HepG2 (cell line): ENCODE results near the gene AAMP. TPM values are rescaled to one million over a fixed set of nuclear protein-coding genes. Genes with fewer than 3 reads are reported as not detected.

Experiments
- ATAC-seq: fragments of 200-7000 bp; cut with Tn5 transposase; 3 replicates; pipeline ENCODE4 v1.9.1; 2020; ENCODE audit warnings: mild to moderate bottlenecking, moderate library complexity
- BruUV-seq: library from RNA; stranded (reverse); fragments of 400-500 nt; replicated peaks from 2 replicates; lab custom pipeline; 2021; lab: Mats Ljungman, UMichigan
- CTCF ChIA-PET: fragments of 300-600 bp; formaldehyde crosslinking; extraction: SDS; loops from one replicate; lab custom pipeline; 2021; ENCODE audit warnings: low total read pairs, inconsistent platforms, low intra/inter-chr PET ratio; lab: Yijun Ruan, JAX
- POLR2A ChIA-PET: fragments of 350-600 bp; sonication (Branson Sonifier 250); formaldehyde crosslinking; loops from one replicate; lab custom pipeline; 2020; ENCODE audit warnings: antibody characterized with exemption, inconsistent platforms; lab: Yijun Ruan, JAX
- DNase-seq: peaks from one replicate; pipeline ENCODE4 v3.0.0-alpha.2; 2015; ENCODE audit warnings: low spot score
- FAIRE-seq: peaks from 3 replicates; lab custom pipeline; 2011; peaks lifted over from hg19 to GRCh38; lab: Jason Lieb, UNC
- H2AFZ ChIP-seq: one replicate; pipeline ENCODE4 v1.6.1; 2011; ENCODE audit warnings: low read length, inconsistent platforms
- H3K27ac ChIP-seq: fragments of 300-600 bp; 3 replicates; pipeline ENCODE4 v1.8.0; 2011; ENCODE audit warnings: mixed run types, mild to moderate bottlenecking, mixed read lengths, low read length, inconsistent platforms; ENCODE audit not compliant: insufficient read depth; ENCODE audit errors: extremely low read length
- H3K27me3 ChIP-seq, 2 experiments: fragments of 200-600 bp in 1 of 2; 2 replicates in 1 of 2; 3 replicates in 1 of 2; pipeline versions ENCODE4 v1.6.0 to v1.8.0; 2011; ENCODE audit warnings: low read length in 2 of 2, mild to moderate bottlenecking in 2 of 2, moderate library complexity in 2 of 2, inconsistent platforms in 1 of 2; ENCODE audit not compliant: insufficient read depth in 2 of 2, control insufficient read depth in 1 of 2
- H3K36me3 ChIP-seq, 2 experiments: fragments of 200-600 bp in 1 of 2; replicated peaks in 1 of 2; 2 replicates in 1 of 2; 3 replicates in 1 of 2; pipeline versions ENCODE4 v1.5.1 to v1.8.0; 2011; ENCODE audit warnings: low read length in 2 of 2, inconsistent platforms in 1 of 2; ENCODE audit not compliant: insufficient read depth in 2 of 2, control insufficient read depth in 1 of 2
- H3K4me1 ChIP-seq: 2 replicates; pipeline ENCODE4 v1.5.1; 2012; ENCODE audit warnings: low read length, inconsistent platforms; ENCODE audit not compliant: insufficient read depth
- H3K4me2 ChIP-seq: 2 replicates; pipeline ENCODE4 v1.6.0; 2011; ENCODE audit warnings: low read depth, low read length, inconsistent platforms
- H3K4me3 ChIP-seq, 3 experiments: fragments of 200-600 bp in 1 of 3; sonication (generic), shearing (Covaris generic) in 1 of 3; replicated peaks in 1 of 3; 2 replicates each; pipeline ENCODE4 v1.5.1; 2011 to 2016; ENCODE audit warnings: low read length in 3 of 3, inconsistent platforms in 2 of 3, low read depth in 2 of 3, mild to moderate bottlenecking in 2 of 3, control low read depth in 1 of 3, mixed read lengths in 1 of 3; ENCODE audit not compliant: insufficient read depth in 1 of 3
- H3K79me2 ChIP-seq: one replicate; pipeline ENCODE4 v1.6.1; 2011; ENCODE audit warnings: low read length, inconsistent platforms; ENCODE audit not compliant: insufficient read depth
- H3K9ac ChIP-seq: 2 replicates; pipeline ENCODE4 v1.6.0; 2011; ENCODE audit warnings: mild to moderate bottlenecking, low read depth, low read length, inconsistent platforms; ENCODE audit not compliant: insufficient read depth
- H3K9me3 ChIP-seq: 2 replicates; pipeline ENCODE4 v1.5.1; 2012; ENCODE audit warnings: mild to moderate bottlenecking, low read length
- H4K20me1 ChIP-seq: 2 replicates; pipeline ENCODE4 v1.6.0; 2011; ENCODE audit warnings: inconsistent platforms, mild to moderate bottlenecking, low read length, moderate library complexity; ENCODE audit not compliant: insufficient read depth
- NCOA2 ChIP-seq: sonication (generic); formaldehyde crosslinking; IDR thresholded peaks from 2 replicates; pipeline ENCODE4 v1.8.0; 2022; ENCODE audit warnings: inconsistent platforms
- NFKBIZ ChIP-seq: IDR thresholded peaks from 2 replicates; pipeline ENCODE4 v1.6.1; 2018; ENCODE audit warnings: missing genetic modification reagents, missing compliant biosample characterization
- WGBS: methylation state at CpG from one replicate; pipeline ENCODE4 v1.1.6; 2017; ENCODE audit warnings: low lambda C conversion rate; 5-methylcytosine and 5-hydroxymethylcytosine counted together
- in situ Hi-C: cut with HindIII; loops from 2 replicates; pipeline ENCODE4 v1.10.0; 2017; ENCODE audit warnings: low pct_unique_long_range_greater_than_20kb; ENCODE audit not compliant: extremely low pct_ligation_motif_present
- intact Hi-C: fragments of 100-400 bp; cut with micrococcal nuclease; formaldehyde crosslinking; loops from one replicate; pipeline ENCODE4 v1.10.0; 2022; ENCODE audit not compliant: unreplicated experiment
- polyA plus RNA-seq, 8 experiments: library from polyadenylated mRNA; depleted of rRNA in 3 of 8; stranded (reverse) in 7 of 8; unstranded in 1 of 8; fragments of >200 nt; fragmentation: Illumina TruSeq in 4 of 8; extraction: Trizol in 4 of 8; gene quantifications; 2 replicates each; pipeline versions ENCODE4 v1.2.1 to v1.2.3, GENCODE V29; 2011 to 2016; ENCODE audit warnings: low read depth in 4 of 8, missing spikeins in 1 of 8, mixed read lengths in 1 of 8; ENCODE audit not compliant: insufficient read depth in 1 of 8
- total RNA-seq, 5 experiments: library from RNA; depleted of rRNA; stranded (reverse); fragments of >200 nt; fragmentation: Illumina TruSeq; extraction: Trizol; gene quantifications; 2 replicates each; pipeline ENCODE4 v1.2.3, GENCODE V29; 2016; ENCODE audit warnings: low read depth in 1 of 5
- TF ChIP-seq, protein P1 (sequence below): sonication (generic); formaldehyde crosslinking; conservative IDR thresholded peaks from 2 replicates; pipeline ENCODE4 v1.8.1; 2023; ENCODE audit warnings: missing genetic modification reagents
- TF ChIP-seq, protein P2 (sequence below): IDR thresholded peaks from 2 replicates; pipeline ENCODE4 v1.6.1; 2016; ENCODE audit warnings: missing genetic modification reagents, missing compliant biosample characterization

Gene AAMP
- total and polyA plus RNA-seq, 2 of the 13 experiments (the other 11 are each of a cell fraction or from before 2014, with no cell fraction given) = 110 to 186 TPM

DNA sequence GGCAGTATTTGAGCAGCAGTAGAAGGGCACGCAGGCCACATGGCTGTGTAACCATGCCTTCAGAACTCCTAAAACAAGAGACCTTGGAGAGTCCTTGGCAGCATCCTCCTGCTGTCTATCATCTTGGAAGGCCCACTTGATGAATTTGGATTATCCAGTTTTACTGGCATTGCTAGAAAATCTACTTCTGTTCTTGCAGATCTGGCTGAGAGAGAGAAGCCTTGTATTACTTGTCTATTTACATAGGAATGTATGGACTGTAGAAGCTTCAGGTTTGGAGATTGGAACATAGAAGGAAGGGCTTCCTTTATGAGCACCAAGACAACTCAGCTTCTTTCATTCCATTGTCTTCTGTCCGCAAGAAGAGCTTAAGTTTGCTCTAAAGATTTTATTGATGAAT lies 25.3 kb downstream of the AAMP start:
- H3K36me3 ChIP-seq = peaks cover 45 to 77% of the 10 kb centered on the region in 2 experiments
- no peaks in the 10 kb centered on the region for H3K79me2 ChIP-seq
- H3K4me1 ChIP-seq = peaks cover 31% of the 10 kb centered on the region
- H2AFZ ChIP-seq = no peak overlapping the region
- 84% methylated on average over 2 of the region's 2 CpGs for WGBS
- peak overlapping the region in 2 of 3 experiments; percentile 2 to 3; a peak in 2 of 6 replicates for H3K4me3 ChIP-seq
- peak; percentile 61 for ATAC-seq
- H3K9ac ChIP-seq = no peak overlapping the region
- no peaks in the 10 kb centered on the region for H3K27me3 ChIP-seq
- BruUV-seq = no TSS peak
- in situ Hi-C loops = no loop called here
- H3K9me3 ChIP-seq = no peaks in the 10 kb centered on the region
- TF ChIP-seq NCOA2 (CRISPR knock-in tag) = 0 out of 2 replicates have a peak, but pooled peaks have one; percentile 2
- TF ChIP-seq, protein P1, sequence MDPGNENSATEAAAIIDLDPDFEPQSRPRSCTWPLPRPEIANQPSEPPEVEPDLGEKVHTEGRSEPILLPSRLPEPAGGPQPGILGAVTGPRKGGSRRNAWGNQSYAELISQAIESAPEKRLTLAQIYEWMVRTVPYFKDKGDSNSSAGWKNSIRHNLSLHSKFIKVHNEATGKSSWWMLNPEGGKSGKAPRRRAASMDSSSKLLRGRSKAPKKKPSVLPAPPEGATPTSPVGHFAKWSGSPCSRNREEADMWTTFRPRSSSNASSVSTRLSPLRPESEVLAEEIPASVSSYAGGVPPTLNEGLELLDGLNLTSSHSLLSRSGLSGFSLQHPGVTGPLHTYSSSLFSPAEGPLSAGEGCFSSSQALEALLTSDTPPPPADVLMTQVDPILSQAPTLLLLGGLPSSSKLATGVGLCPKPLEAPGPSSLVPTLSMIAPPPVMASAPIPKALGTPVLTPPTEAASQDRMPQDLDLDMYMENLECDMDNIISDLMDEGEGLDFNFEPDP = 0 out of 2 replicates have a peak, but pooled peaks have one; percentile 1
- no peak for TF ChIP-seq NFKBIZ (CRISPR knock-in tag)
- TF ChIP-seq, all 625 proteins: peak for 2
- H3K4me2 ChIP-seq = peak overlapping the region; percentile 60
- peak overlapping the region; percentile 40 for H3K27ac ChIP-seq
- peaks cover 5% of the 10 kb centered on the region; the same call in 1 of the 2 replicates for H4K20me1 ChIP-seq
- intact Hi-C loops = no loop called here
- CTCF ChIA-PET = no interaction called here
- POLR2A ChIA-PET = interaction anchor here (1.0 to 1.5 kb wide), 8 partner anchors 14 to 78 kb away, joined by 3 to 10 read pairs (median 4); partner anchors contain the start of genes AAMP, ARPC2 and PNKD
- DNase-seq = no peak
- FAIRE-seq = no peak

DNA sequence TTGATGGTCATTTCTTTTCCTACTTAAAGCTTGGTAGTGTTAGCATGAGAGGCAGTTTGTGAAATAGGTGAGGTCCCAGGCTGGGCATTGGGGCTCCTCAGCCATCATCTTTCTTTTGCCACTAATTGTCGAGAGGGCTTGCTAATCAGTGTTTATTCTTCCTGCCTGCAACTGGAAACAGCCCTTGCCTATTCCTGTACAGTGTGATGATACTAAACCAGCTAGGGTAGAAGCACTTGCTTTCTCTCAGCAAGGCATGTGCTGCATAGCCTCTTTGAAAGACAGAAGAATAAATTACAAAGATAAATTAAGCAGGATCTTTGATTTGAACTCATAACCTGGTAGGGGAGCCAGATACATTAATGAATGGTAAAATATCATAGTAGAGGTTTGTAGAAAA lies 25.7 kb downstream of the AAMP start:
- no peak overlapping the region for H3K4me2 ChIP-seq
- ChIA-PET CTCF (no interaction called here), POLR2A (interaction anchor here (1.2 to 1.5 kb wide), 5 partner anchors 18 to 79 kb away, joined by 3 to 10 read pairs (median 4); partner anchors contain the start of genes AAMP and PNKD)
- in situ Hi-C loops (no loop called here), intact Hi-C loops (no loop called here)
- no peak for DNase-seq
- no peak overlapping the region for H2AFZ ChIP-seq
- H3K4me1 ChIP-seq = peaks cover 31% of the 10 kb centered on the region
- WGBS = 84% methylated on average over 1 of the region's 1 CpG
- H4K20me1 ChIP-seq = peaks cover 5% of the 10 kb centered on the region; the same call in 1 of the 2 replicates
- no peaks in the 10 kb centered on the region for H3K27me3 ChIP-seq
- TF ChIP-seq, protein P2, sequence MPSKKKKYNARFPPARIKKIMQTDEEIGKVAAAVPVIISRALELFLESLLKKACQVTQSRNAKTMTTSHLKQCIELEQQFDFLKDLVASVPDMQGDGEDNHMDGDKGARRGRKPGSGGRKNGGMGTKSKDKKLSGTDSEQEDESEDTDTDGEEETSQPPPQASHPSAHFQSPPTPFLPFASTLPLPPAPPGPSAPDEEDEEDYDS (CRISPR knock-in tag) = no peak
- TF ChIP-seq, protein P1 = 0 out of 2 replicates have a peak, but pooled peaks have one; percentile 51
- 0 out of 2 replicates have a peak, but pooled peaks have one; percentile 2 for TF ChIP-seq NCOA2 (CRISPR knock-in tag)
- no peaks in the 10 kb centered on the region for H3K9me3 ChIP-seq
- FAIRE-seq = no peak
- no peak overlapping the region for H3K9ac ChIP-seq
- H3K27ac ChIP-seq = no peak overlapping the region
- peaks cover 42 to 75% of the 10 kb centered on the region in 2 experiments for H3K36me3 ChIP-seq
- peak; percentile 16; the same call in 2 of the 3 replicates for ATAC-seq
- no peaks in the 10 kb centered on the region for H3K79me2 ChIP-seq
- TSS peak; percentile 18 for BruUV-seq
- H3K4me3 ChIP-seq = no peak overlapping the region
